Activated naive CD8-positive, alpha-beta T cell treated with anti-CD3 and anti-CD28 coated beads, Interleukin-2, amount 50 U/mL, for 16 hours (primary cell): Measurements from ENCODE around the gene FAM89B.
A peak's percentile ranks its signal among the peaks of the same experiment; 100 is the strongest.
"Not testable (repeated sequence)": the region's sequence is repeated elsewhere in the genome, so short reads cannot be mapped to it uniquely, and the experiment has no call there.

Source experiments
- DNase-seq: peaks from one replicate; pipeline ENCODE4 v3.0.0-alpha.2; 2020; ENCODE audit warnings: low read depth, low spot score

FAM89B gene

DNA sequence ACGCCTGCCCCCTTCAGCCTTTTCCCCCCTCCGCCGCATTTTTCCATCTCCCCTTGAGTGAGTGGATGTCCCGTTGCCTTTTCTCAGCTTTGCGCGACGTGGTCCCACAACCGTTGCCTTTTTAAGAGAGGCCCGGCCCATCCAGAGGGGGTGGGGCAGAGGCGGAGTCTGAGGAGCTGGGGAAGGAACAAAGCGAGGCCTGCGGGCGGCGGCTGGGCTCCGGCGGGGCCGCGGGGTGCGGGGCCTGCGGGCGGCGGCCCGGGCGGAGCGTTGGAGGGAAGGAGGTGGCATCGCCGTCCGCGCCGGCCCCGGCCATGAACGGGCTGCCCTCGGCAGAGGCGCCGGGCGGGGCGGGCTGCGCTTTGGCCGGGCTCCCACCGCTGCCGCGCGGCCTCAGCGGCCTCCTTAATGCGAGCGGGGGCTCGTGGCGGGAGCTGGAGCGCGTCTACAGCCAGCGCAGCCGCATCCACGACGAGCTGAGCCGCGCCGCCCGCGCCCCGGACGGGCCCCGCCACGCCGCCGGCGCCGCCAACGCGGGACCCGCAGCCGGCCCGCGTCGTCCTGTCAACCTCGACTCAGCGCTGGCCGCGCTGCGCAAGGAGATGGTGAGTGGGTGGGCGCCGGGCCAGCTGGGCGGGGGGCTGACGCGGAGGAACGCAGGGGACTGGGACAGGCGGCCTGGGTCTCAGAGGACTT lies at the start of gene FAM89B:
FAM89B (plus strand) TSS at position 183 of the 696 bp plus-strand sequence; CDS start at position 315, 132 bp downstream.
- DNase-seq, result peak; percentile 66

DNA sequence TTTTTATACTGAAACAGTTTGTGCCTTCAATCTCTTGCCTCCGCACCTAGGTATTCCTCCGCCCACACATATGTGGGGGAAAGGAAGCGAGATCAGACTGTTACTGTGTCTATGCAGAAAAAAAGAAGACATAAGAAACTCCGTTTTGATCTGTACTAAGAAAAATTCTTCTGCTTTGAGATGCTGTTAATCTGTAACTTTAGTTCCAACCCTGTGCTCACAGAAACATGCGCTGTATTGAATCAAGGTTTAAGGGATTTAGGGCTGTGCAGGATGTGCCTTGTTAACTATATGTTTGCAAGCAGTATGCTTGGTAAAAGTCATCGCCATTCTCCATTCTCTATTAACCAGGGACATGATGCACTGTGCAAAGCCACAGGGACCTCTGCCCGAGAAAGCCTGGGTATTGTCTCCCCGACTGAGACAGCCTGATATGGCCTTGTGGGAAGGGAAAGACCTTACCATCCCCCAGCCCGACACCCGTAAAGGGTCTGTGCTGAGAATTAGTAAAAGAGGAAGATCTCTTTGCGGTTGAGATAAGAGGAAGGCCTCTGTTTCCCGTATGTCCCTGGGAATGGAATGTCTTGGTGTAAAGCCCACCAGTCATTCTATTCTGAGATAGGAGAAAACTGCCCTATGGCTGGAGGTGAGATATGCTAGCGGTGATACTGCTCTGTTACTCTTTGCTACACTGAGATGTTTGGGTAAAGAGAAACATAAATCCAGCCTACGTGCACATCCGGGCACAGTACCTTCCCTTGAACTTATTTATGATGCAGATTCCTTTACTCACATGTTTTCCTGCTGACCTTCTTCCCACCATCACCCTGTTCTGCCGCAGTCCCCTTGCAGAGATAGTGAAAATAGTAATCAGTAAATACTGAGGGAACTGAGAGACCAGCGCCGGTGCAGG lies 49.4 kb upstream of the FAM89B start:
- not testable (repeated sequence) for DNase-seq

DNA sequence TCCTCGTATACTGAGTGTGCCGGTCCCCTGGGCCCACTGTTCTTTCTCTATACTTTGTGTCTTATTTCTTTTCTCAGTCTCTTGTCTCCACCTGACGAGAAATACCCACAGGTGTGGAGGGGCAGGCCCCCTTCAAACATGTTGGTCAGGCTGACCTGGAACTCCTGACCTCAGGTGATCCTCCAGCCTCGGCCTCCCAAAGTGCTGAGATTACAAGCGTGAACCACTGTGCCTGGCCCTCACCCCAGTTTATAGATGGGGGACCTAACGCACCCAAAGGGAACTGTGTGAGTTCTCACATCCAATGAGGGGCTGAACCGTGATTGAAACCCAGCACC lies 48.7 kb upstream of the FAM89B start:
- not testable (repeated sequence) for DNase-seq

DNA sequence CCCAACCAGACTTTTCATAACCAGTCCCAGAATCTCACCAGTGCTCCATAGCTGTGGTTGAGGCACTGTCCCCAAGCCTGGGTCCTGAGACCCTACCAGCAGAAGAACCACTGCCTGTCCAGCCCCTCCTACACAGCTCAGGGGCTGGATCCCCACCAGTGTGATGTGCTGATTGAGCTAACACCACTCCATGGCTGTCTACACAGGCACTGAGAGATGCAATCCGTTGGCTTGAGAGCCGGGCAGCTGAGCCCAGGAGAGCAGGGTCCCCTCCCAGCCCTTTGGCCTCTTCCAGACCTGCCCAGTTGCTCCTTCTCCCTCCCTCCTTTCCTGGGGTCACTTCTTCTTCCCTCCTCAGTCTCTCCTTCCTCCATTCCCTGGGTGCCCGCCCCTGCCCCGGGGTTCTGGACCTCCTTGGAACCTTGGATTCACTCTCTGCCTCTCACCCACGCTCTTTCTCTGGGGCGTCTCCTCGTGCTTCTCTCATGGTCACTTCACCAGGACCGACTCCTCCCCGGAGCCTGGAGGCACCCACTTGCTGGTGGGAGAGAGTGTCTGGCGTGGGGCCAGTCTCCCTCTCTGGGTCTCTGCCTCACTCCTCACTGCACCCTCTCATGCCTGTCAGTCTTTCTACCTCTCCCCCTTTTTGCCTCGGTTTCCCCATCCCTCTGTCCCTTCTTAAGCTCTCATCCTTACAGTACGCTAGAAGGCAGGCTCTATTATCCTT lies 48.2 kb upstream of the FAM89B start:
- DNase-seq, result no peak

DNA sequence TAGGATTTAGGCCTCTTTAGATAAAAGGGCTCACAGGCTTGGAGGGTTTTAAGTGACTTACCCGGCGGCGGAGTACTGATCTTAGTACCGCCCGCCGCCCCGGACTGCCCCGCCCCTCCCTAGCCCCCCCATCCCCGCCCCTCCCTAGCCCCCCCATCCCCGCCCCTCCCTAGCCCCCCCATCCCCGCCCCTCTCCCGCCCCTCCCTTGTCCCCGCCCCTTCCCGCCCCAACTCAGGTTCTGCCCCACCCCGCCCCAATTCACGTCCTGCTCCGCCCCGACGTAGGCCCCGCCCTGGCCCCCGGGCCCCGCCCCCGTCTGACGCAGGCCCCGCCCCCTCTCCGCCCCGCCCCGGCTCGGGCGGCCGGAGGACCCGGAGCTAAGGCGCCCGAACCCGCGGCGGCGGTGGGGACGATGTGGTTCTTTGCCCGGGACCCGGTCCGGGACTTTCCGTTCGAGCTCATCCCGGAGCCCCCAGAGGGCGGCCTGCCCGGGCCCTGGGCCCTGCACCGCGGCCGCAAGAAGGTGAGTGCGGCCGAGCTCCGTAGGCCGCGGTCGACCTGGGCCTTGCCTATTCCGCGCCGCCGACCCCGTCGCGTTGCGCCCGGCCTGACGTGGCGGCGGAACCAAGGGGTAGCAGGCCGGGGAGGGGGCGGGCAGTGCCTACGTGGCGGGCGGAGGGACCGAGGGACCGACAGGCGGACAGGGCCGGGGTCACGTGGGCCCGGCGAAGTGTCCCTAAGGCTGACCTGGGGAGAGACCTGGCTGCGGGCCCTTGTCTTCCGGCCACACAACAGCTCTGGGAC lies 47.4 kb upstream of the FAM89B start, which contains the start of gene SCYL1:
SCYL1 (plus strand) TSS at position 343 of the 805 bp plus-strand sequence; CDS start at position 414, 71 bp downstream.
- DNase-seq, result peak; percentile 57

DNA sequence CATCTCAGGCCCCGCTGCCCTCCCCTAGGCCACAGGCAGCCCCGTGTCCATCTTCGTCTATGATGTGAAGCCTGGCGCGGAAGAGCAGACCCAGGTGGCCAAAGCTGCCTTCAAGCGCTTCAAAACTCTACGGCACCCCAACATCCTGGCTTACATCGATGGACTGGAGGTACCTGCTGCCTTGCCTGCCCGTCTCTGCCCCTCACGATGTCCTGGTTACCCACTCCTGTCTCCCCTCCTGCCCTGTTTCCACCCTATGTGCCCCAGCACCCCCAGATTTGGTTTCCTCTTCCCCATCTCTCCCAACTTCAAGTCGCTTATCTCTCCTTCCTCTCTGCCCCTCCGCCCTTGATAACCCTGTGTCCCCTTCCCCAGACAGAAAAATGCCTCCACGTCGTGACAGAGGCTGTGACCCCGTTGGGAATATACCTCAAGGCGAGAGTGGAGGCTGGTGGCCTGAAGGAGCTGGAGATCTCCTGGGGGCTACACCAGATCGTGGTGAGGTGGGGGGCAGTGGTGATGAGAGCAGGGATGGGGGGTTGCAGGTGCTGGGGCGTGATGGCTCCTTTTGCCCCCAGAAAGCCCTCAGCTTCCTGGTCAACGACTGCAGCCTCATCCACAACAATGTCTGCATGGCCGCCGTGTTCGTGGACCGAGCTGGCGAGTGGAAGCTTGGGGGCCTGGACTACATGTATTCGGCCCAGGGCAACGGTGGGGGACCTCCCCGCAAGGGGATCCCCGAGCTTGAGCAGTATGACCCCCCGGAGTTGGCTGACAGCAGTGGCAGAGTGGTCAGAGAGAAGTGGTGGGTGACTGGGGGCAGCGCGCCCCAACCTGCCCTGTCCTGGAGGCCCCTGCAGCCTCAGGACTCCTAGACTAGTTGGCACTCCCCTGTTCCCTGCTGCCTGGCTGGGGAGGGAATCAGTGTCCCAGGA lies 46.5 kb upstream of the FAM89B start:
- DNase-seq, result no peak

DNA sequence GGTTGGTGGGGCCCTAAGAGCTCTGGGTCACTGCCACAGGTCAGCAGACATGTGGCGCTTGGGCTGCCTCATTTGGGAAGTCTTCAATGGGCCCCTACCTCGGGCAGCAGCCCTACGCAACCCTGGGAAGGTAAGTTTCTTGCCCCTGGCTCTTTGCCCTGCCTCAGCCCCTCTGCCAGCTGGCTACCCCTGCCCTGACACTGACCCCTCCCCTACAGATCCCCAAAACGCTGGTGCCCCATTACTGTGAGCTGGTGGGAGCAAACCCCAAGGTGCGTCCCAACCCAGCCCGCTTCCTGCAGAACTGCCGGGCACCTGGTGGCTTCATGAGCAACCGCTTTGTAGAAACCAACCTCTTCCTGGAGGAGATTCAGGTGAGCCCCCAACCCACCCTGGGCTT lies 45.6 kb upstream of the FAM89B start:
- DNase-seq, result no peak

DNA sequence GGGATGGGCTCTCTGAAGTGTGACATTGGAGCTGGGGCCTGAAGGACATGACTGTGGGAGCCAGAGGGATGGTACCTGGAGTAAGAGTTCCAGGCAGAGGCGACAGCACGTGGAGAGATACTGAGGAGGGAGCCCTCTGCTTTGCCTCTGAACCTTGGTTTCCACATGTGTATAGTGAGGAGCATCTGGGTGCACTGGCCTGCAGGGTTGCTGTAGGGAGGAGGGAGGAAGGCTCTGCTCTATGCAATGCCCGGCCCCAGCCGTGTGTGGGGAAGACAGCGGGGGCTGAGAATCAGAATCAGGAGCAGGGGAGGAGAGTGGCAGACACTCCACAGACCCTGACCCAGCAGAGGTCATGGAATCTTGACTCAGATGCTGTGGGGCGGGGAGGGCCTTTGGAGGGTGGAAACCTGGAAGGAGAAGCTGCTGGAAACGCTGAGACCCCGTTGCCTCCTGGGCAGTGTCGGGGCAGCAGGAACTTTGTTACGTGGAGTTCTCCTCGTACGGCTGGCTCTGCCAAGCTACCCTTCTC lies 43.5 kb upstream of the FAM89B start:
- no peak for DNase-seq

DNA sequence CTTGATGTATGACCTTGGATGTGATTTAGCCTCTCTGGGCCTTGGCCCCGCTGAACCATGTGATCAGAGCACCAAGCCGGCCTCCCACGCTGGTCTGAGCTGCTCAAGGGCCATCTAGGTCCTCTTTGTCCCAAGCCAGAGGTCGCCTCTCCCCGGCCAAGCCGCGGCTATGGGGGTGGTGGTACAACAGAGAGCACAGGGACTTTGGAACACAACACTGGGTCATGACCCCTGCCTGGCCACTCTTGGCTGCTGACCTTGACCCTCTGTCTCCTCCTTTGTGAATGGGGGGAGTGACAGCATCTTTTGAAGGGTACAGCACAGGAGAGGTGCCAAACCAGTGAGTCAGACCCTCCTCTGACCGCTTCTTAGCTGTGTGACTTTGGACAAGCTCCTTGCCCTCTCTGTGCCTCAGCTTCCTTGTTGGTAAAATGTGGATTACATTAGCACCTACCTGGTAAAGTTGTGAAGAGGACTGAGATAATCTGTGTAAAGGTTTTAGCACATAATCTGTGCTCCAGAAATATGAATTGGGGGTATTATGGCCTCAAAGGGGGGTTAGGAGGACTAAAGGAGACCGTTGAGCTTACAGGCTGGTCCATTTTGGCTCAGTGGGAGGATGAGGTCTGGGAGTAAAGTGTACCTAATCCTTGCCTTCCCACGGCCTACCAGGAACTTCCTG lies 42.7 kb upstream of the FAM89B start:
- DNase-seq, result no peak

DNA sequence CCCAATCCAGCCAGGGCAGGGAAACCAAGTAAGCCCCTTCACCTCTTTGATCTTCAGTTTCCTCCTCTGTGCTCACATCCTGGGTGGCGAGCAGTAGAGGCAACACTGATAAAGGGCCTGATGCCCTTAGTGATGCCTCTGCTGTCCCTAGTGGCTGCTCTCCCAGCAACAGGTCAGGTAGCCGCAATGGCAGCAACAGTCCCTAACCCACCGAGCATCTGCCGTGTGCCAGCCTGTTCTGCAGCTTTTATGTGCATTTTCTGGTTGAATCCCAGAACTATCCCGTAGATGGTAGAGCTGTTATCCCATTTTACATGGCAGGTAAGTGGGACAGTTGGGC lies 42.2 kb upstream of the FAM89B start:
- no peak for DNase-seq

DNA sequence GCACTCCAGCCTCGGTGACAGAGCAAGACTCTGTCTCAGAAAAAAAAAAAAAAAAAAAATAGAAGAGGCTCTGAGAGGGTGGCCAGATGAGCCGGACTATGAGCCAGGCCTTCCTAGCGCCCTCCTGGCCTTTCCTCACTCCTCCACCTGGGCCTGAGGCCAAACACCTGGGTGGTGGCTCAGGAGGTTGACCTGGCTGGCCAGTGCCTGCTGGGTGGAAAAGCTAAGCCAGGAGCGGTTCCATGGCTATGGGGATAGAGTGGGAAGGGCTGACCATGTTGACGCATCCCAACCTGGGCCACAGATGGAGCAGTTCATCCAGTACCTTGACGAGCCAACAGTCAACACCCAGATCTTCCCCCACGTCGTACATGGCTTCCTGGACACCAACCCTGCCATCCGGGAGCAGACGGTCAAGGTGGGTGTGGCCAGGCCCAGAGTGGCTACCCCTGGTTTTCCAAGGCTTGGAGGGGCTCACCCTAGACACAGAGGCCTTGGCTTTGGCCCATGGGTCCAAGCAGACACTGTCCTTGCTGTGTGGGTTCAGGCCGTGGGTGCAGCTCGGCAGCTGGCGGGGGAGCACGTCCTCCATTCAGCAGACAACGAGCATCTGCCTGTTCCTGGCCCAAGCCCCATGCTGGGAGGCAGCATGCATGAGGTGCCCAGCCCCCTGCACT lies 39.8 kb upstream of the FAM89B start:
- DNase-seq, result no peak

DNA sequence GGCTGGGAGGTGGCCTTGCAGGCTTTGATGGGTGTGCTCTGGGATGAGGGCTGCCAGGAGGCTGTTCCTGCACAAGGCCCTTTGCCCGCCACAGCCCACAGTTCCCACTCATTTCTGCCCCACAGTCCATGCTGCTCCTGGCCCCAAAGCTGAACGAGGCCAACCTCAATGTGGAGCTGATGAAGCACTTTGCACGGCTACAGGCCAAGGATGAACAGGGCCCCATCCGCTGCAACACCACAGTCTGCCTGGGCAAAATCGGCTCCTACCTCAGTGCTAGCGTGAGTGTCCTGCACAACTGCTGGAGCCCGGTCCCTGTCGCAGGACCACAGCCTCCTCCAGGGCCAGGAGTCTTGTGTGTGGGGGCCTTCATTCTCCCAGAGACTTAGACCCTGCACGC lies 37.2 kb upstream of the FAM89B start:
- no peak for DNase-seq

DNA sequence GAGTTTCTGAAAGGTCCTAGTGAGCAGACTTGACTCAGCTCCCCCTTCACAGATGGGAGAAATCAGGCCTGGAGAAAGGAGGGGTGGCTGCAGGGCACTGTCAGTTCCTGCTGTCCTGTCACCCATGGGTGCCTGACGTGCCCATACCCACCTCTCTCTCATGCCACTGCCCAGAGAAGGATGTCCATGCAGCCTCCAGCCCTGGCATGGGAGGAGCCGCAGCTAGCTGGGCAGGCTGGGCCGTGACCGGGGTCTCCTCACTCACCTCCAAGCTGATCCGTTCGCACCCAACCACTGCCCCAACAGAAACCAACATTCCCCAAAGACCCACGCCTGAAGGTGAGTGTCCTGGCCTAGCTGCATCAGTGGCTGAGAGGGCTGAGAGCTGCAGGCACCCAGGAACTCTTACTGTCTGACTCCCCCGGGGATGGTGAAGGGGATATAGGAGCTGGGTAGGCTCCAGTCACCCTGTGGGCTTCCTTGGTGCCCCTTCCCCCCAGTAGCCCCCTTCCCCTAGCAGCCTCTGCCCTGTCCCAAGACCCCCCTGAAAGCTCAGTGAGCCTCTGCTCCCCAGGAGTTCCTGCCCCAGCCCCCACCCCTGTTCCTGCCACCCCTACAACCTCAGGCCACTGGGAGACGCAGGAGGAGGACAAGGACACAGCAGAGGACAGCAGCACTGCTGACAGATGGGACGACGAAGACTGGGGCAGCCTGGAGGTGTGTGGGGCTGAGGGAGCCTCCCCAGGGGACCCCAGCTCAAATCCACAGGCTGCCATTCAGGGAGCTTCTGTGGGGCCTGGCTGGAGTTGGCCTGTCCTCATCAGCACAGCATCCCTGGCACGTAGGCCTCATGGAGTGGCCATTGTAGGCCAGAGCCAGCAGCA lies 35.7 kb upstream of the FAM89B start:
- DNase-seq, result no peak

DNA sequence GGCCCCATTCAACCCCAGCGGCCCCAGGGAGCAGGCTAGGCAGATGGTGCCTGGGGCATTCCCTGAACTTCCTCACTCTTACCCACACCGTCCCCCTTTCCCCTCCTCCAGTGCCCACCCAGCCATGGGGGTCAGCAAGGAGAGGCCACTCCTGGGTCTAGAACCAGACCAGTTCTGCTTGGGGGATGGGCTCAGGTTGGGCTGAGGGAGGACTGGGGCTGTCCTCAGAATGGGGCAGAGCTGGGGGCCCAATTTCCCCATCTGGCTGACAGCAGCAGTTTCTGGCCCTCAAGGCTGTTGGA lies 35.1 kb upstream of the FAM89B start:
- no peak for DNase-seq

DNA sequence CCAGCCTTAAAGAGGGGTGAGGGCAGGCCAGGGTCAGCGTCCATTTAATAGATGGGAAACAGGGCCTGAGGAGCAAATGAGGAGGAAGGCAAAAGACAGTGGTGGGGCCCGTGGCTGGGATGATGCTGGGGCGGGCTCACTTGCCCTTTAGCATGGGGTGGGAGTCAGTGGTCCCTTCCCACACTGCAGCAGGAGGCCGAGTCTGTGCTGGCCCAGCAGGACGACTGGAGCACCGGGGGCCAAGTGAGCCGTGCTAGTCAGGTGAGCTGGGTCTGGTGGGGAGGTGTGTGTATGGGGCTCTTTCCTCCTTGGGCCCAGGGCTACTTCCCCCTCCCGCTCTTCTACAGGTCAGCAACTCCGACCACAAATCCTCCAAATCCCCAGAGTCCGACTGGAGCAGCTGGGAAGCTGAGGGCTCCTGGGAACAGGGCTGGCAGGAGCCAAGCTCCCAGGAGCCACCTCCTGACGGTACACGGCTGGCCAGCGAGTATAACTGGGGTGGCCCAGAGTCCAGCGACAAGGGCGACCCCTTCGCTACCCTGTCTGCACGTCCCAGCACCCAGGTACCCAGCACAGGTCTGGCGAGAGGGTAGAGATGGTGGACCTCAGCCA lies 34.6 kb upstream of the FAM89B start:
- no peak for DNase-seq

DNA sequence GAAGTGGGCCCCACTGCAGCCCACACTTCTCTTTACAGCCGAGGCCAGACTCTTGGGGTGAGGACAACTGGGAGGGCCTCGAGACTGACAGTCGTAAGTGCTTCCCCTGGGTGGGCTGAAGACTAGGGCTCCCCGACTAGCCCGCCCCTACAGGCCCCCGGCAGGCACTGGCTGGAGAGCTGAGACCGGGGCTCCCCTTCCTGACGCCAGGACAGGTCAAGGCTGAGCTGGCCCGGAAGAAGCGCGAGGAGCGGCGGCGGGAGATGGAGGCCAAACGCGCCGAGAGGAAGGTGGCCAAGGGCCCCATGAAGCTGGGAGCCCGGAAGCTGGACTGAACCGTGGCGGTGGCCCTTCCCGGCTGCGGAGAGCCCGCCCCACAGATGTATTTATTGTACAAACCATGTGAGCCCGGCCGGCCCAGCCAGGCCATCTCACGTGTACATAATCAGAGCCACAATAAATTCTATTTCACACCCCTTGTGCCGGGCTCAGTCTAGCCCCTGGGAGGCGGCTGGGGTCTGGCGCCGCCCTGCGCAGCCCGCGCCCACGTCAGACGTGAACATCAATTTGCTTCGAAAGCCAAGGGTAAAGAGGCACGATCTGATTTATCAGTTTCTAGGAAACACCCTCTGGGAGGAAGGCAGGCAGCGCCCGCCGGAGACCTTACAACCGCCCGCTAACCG lies 34.0 kb upstream of the FAM89B start:
- no peak for DNase-seq
